Measurements from ENCODE around the gene TMEM151A.
"Not testable (repeated sequence)": the region's sequence is repeated elsewhere in the genome, so short reads cannot be mapped to it uniquely, and the experiment has no call there.

TMEM151A gene

GRCh38 chr11:66309475-66309874, 17.8 kb downstream of the TMEM151A start:
- Mint-ChIP-seq H3K9me3 (no peaks in the 10 kb centered on the region), H3K27ac (ENCODE audit: low read depth) (no peak overlapping the region), H3K4me1 (peaks cover 17% of the 10 kb centered on the region), H3K36me3 (ENCODE audit: insufficient read depth) (peaks cover 11% of the 10 kb centered on the region), H3K27me3 (no peaks in the 10 kb centered on the region), H3K4me3 (no peak overlapping the region)
- DNase-seq (ENCODE audit: low spot score in 2 of 2) (no peak), ATAC-seq (replicated peaks; ENCODE audit: extremely low read depth, poor library complexity, severe bottlenecking) (no peak)

GRCh38 chr11:66310324-66310723, 18.6 kb downstream of the TMEM151A start:
- DNase-seq (ENCODE audit: low spot score in 2 of 2), result no peak
- ATAC-seq (replicated peaks; ENCODE audit: extremely low read depth, poor library complexity, severe bottlenecking), result no peak
- H3K9me3 Mint-ChIP-seq, result no peaks in the 10 kb centered on the region
- H3K27ac Mint-ChIP-seq (ENCODE audit: low read depth), result no peak overlapping the region
- H3K36me3 Mint-ChIP-seq (ENCODE audit: insufficient read depth), result peaks cover 11% of the 10 kb centered on the region
- no peaks in the 10 kb centered on the region for H3K27me3 Mint-ChIP-seq
- H3K4me3 Mint-ChIP-seq, result no peak overlapping the region
- peaks cover 20% of the 10 kb centered on the region for H3K4me1 Mint-ChIP-seq

GRCh38 chr11:66310803-66311440, 19.2 kb downstream of the TMEM151A start:
- H3K27me3 Mint-ChIP-seq; H3K27ac Mint-ChIP-seq (ENCODE audit: low read depth); H3K4me3 Mint-ChIP-seq; ATAC-seq (replicated peaks; ENCODE audit: extremely low read depth, poor library complexity, severe bottlenecking); DNase-seq (ENCODE audit: low spot score in 2 of 2); H3K9me3 Mint-ChIP-seq: not testable (repeated sequence)
- H3K4me1 Mint-ChIP-seq, result peaks cover 26% of the 10 kb centered on the region
- H3K36me3 Mint-ChIP-seq (ENCODE audit: insufficient read depth), result peaks cover 14% of the 10 kb centered on the region

- peaks cover 17% of the 10 kb centered on the region for H3K36me3 Mint-ChIP-seq (ENCODE audit: insufficient read depth)
- no peaks in the 10 kb centered on the region for H3K27me3 Mint-ChIP-seq
- ATAC-seq (replicated peaks; ENCODE audit: extremely low read depth, poor library complexity, severe bottlenecking) (peak; percentile 31), DNase-seq (ENCODE audit: low spot score in 2 of 2) (no peak)
- peak overlapping the region; percentile 85 for H3K27ac Mint-ChIP-seq (ENCODE audit: low read depth)
- H3K4me1 Mint-ChIP-seq, result peaks cover 28% of the 10 kb centered on the region
- no peaks in the 10 kb centered on the region for H3K9me3 Mint-ChIP-seq
- peak overlapping the region; percentile 79 for H3K4me3 Mint-ChIP-seq
These were observed 19.8 kb downstream of the TMEM151A start for GRCh38 chr11:66311470-66311964.

- H3K9me3 Mint-ChIP-seq, result no peaks in the 10 kb centered on the region
- peak overlapping the region; percentile 85 for H3K27ac Mint-ChIP-seq (ENCODE audit: low read depth)
- H3K27me3 Mint-ChIP-seq, result no peaks in the 10 kb centered on the region
- DNase-seq (ENCODE audit: low spot score in 2 of 2) (peak; percentile 99), ATAC-seq (replicated peaks; ENCODE audit: extremely low read depth, poor library complexity, severe bottlenecking) (peak; percentile 73)
- H3K36me3 Mint-ChIP-seq (ENCODE audit: insufficient read depth), result peaks cover 17% of the 10 kb centered on the region
- H3K4me3 Mint-ChIP-seq, result peak overlapping the region; percentile 79
- H3K4me1 Mint-ChIP-seq, result peaks cover 28% of the 10 kb centered on the region
These were observed 20.4 kb downstream of the TMEM151A start for GRCh38 chr11:66311965-66312548.

GRCh38 chr11:66312549-66313320, 21.0 kb downstream of the TMEM151A start:
- DNase-seq (ENCODE audit: low spot score in 2 of 2), result peak; percentile 96 to 98
- Mint-ChIP-seq H3K27me3 (no peaks in the 10 kb centered on the region), H3K4me3 (peak overlapping the region; percentile 79), H3K27ac (ENCODE audit: low read depth) (peak overlapping the region; percentile 85), H3K9me3 (no peaks in the 10 kb centered on the region), H3K36me3 (ENCODE audit: insufficient read depth) (peaks cover 17% of the 10 kb centered on the region), H3K4me1 (peaks cover 34% of the 10 kb centered on the region)
- ATAC-seq (replicated peaks; ENCODE audit: extremely low read depth, poor library complexity, severe bottlenecking), result peak; percentile 74

- Mint-ChIP-seq H3K27me3 (no peaks in the 10 kb centered on the region), H3K4me3 (peak overlapping the region; percentile 79), H3K36me3 (ENCODE audit: insufficient read depth) (peaks cover 17% of the 10 kb centered on the region), H3K4me1 (peaks cover 41% of the 10 kb centered on the region), H3K27ac (ENCODE audit: low read depth) (peak overlapping the region; percentile 83), H3K9me3 (no peaks in the 10 kb centered on the region)
- ATAC-seq (replicated peaks; ENCODE audit: extremely low read depth, poor library complexity, severe bottlenecking), result no peak
- DNase-seq (ENCODE audit: low spot score in 2 of 2), result no peak
These were observed 21.9 kb downstream of the TMEM151A start for GRCh38 chr11:66313321-66314185.

- H3K9me3 Mint-ChIP-seq, result no peaks in the 10 kb centered on the region
- DNase-seq (ENCODE audit: low spot score in 2 of 2) (no peak), ATAC-seq (replicated peaks; ENCODE audit: extremely low read depth, poor library complexity, severe bottlenecking) (no peak)
- H3K4me3 Mint-ChIP-seq, result peak overlapping the region; percentile 79
- no peaks in the 10 kb centered on the region for H3K27me3 Mint-ChIP-seq
- peaks cover 47% of the 10 kb centered on the region for H3K4me1 Mint-ChIP-seq
- peak overlapping the region; percentile 83 for H3K27ac Mint-ChIP-seq (ENCODE audit: low read depth)
- peaks cover 17% of the 10 kb centered on the region for H3K36me3 Mint-ChIP-seq (ENCODE audit: insufficient read depth)
These were observed 22.4 kb downstream of the TMEM151A start for GRCh38 chr11:66314186-66314501.

GRCh38 chr11:66314561-66315497, 23.1 kb downstream of the TMEM151A start:
- Mint-ChIP-seq H3K27ac (ENCODE audit: low read depth) (peak overlapping the region; percentile 84), H3K27me3 (no peaks in the 10 kb centered on the region), H3K9me3 (no peaks in the 10 kb centered on the region), H3K4me1 (peaks cover 47% of the 10 kb centered on the region), H3K4me3 (peak overlapping the region; percentile 79), H3K36me3 (ENCODE audit: insufficient read depth) (peaks cover 17% of the 10 kb centered on the region)
- ATAC-seq (replicated peaks; ENCODE audit: extremely low read depth, poor library complexity, severe bottlenecking) (no peak), DNase-seq (ENCODE audit: low spot score in 2 of 2) (no peak)

GRCh38 chr11:66315498-66315885, 23.8 kb downstream of the TMEM151A start:
- peak overlapping the region; percentile 79 for H3K4me3 Mint-ChIP-seq
- H3K36me3 Mint-ChIP-seq (ENCODE audit: insufficient read depth), result peaks cover 17% of the 10 kb centered on the region
- H3K9me3 Mint-ChIP-seq, result no peaks in the 10 kb centered on the region
- no peak for DNase-seq (ENCODE audit: low spot score in 2 of 2)
- ATAC-seq (replicated peaks; ENCODE audit: extremely low read depth, poor library complexity, severe bottlenecking), result no peak
- H3K4me1 Mint-ChIP-seq, result peaks cover 47% of the 10 kb centered on the region
- H3K27me3 Mint-ChIP-seq, result no peaks in the 10 kb centered on the region
- peak overlapping the region; percentile 84 for H3K27ac Mint-ChIP-seq (ENCODE audit: low read depth)

GRCh38 chr11:66315921-66316811, 24.5 kb downstream of the TMEM151A start:
- ATAC-seq (replicated peaks; ENCODE audit: extremely low read depth, poor library complexity, severe bottlenecking) (no peak), DNase-seq (ENCODE audit: low spot score in 2 of 2) (no peak)
- Mint-ChIP-seq H3K36me3 (ENCODE audit: insufficient read depth) (peaks cover 17% of the 10 kb centered on the region), H3K4me3 (peak overlapping the region; percentile 79), H3K4me1 (peaks cover 47% of the 10 kb centered on the region), H3K9me3 (no peaks in the 10 kb centered on the region), H3K27me3 (no peaks in the 10 kb centered on the region), H3K27ac (ENCODE audit: low read depth) (peak overlapping the region; percentile 84)

Data from central memory CD8-positive, alpha-beta T cell (primary cell).